HEK293 (cell line): ENCODE data around the gene NDST1.
A peak's percentile ranks its signal among the peaks of the same experiment; 100 is the strongest.

Source experiments
- CTCF ChIA-PET: fragments of 350-600 bp; formaldehyde crosslinking; extraction: SDS; loops from one replicate; lab custom pipeline; 2021; ENCODE audit warnings: antibody characterized with exemption; lab: Yijun Ruan, JAX
- POLR2A ChIA-PET: fragments of 300-600 bp; formaldehyde crosslinking; extraction: SDS; loops from one replicate; lab custom pipeline; 2020; ENCODE audit warnings: antibody characterized with exemption, inconsistent platforms; lab: Yijun Ruan, JAX
- H3K27ac ChIP-seq: fragments of 200-500 bp; sonication (Bioruptor generic); 2 replicates; pipeline ENCODE4 v1.5.1; 2014; ENCODE audit warnings: low read depth, low read length, control low read depth, inconsistent platforms; ENCODE audit errors: extremely low read depth
- H3K36me3 ChIP-seq, 2 experiments: fragments of 200-500 bp in 1 of 2; sonication (Bioruptor generic) in 1 of 2; 1 replicate in 1 of 2; 2 replicates in 1 of 2; pipeline ENCODE4 v1.5.1; 2014 to 2017; ENCODE audit warnings: inconsistent platforms in 2 of 2, low read length in 2 of 2; ENCODE audit not compliant: control insufficient read depth in 2 of 2, insufficient read depth in 1 of 2
- H3K4me1 ChIP-seq: fragments of 200-500 bp; sonication (Bioruptor generic); 2 replicates; pipeline ENCODE4 v1.5.1; 2014; ENCODE audit warnings: mild to moderate bottlenecking, low read length, inconsistent platforms; ENCODE audit not compliant: control insufficient read depth, insufficient read depth
- H3K4me3 ChIP-seq: 2 replicates; pipeline ENCODE4 v1.5.1; 2011; ENCODE audit warnings: low read depth, mild to moderate bottlenecking, control low read depth, low read length, moderate library complexity
- H3K9me3 ChIP-seq: fragments of 200-500 bp; sonication (Bioruptor generic); 2 replicates; pipeline ENCODE4 v1.5.1; 2014; ENCODE audit warnings: low read depth, low read length, inconsistent platforms; ENCODE audit not compliant: control insufficient read depth, insufficient read depth
- EGR2 ChIP-seq: fragments of 450-650 bp; formaldehyde crosslinking; IDR thresholded peaks from 2 replicates; pipeline ENCODE4 v1.5.1; 2016; ENCODE audit warnings: low read depth, missing biosample characterization, missing genetic modification characterization
- FEZF1 ChIP-seq: fragments of 450-650 bp; formaldehyde crosslinking; IDR thresholded peaks from 2 replicates; pipeline ENCODE4 v1.5.1; 2016; ENCODE audit warnings: missing biosample characterization, missing genetic modification characterization
- GFI1B ChIP-seq: fragments of 450-650 bp; formaldehyde crosslinking; IDR thresholded peaks from 2 replicates; pipeline ENCODE4 v1.5.1; 2016; ENCODE audit warnings: missing biosample characterization, missing genetic modification characterization
- MZF1 ChIP-seq: fragments of 450-650 bp; formaldehyde crosslinking; IDR thresholded peaks from 2 replicates; pipeline ENCODE4 v1.5.1; 2017; ENCODE audit warnings: missing biosample characterization, missing genetic modification characterization, borderline replicate concordance
- PRDM2 ChIP-seq: fragments of 450-650 bp; formaldehyde crosslinking; IDR thresholded peaks from 2 replicates; pipeline ENCODE4 v1.5.1; 2016; ENCODE audit warnings: missing biosample characterization, missing genetic modification characterization, borderline replicate concordance
- YY1 ChIP-seq: fragments of 450-650 bp; formaldehyde crosslinking; IDR thresholded peaks from 2 replicates; pipeline ENCODE4 v1.5.1; 2018; ENCODE audit warnings: missing biosample characterization, missing genetic modification characterization
- ZBTB20 ChIP-seq: fragments of 450-650 bp; formaldehyde crosslinking; IDR thresholded peaks from 2 replicates; pipeline ENCODE4 v1.5.1; 2016; ENCODE audit warnings: missing biosample characterization, missing genetic modification characterization
- ZBTB48 ChIP-seq: fragments of 450-650 bp; formaldehyde crosslinking; IDR thresholded peaks from 2 replicates; pipeline ENCODE4 v1.5.1; 2016; ENCODE audit warnings: missing biosample characterization, missing genetic modification characterization
- ZFHX2 ChIP-seq: fragments of 450-650 bp; formaldehyde crosslinking; conservative IDR thresholded peaks from 2 replicates; pipeline ENCODE4 v1.5.1; 2016; ENCODE audit warnings: missing biosample characterization, missing genetic modification characterization
- ZIC2 ChIP-seq: fragments of 450-650 bp; formaldehyde crosslinking; IDR thresholded peaks from 2 replicates; pipeline ENCODE4 v1.5.1; 2016; ENCODE audit warnings: missing biosample characterization, missing genetic modification characterization
- ZNF10 ChIP-seq: fragments of 450-650 bp; formaldehyde crosslinking; IDR thresholded peaks from 2 replicates; pipeline ENCODE4 v1.5.1; 2017; ENCODE audit warnings: missing biosample characterization, missing genetic modification characterization
- ZNF140 ChIP-seq: fragments of 450-650 bp; formaldehyde crosslinking; IDR thresholded peaks from 2 replicates; pipeline ENCODE4 v1.5.1; 2016; ENCODE audit warnings: missing biosample characterization, missing genetic modification characterization
- ZNF146 ChIP-seq: fragments of 450-650 bp; formaldehyde crosslinking; IDR thresholded peaks from 2 replicates; pipeline ENCODE4 v1.5.1; 2016; ENCODE audit warnings: missing biosample characterization, missing genetic modification characterization
- ZNF16 ChIP-seq: fragments of 450-650 bp; formaldehyde crosslinking; IDR thresholded peaks from 2 replicates; pipeline ENCODE4 v1.5.1; 2016; ENCODE audit warnings: low read depth, missing biosample characterization, missing genetic modification characterization
- ZNF248 ChIP-seq: fragments of 450-650 bp; formaldehyde crosslinking; IDR thresholded peaks from 2 replicates; pipeline ENCODE4 v1.5.1; 2017; ENCODE audit warnings: missing biosample characterization, missing genetic modification characterization
- ZNF274 ChIP-seq, 2 experiments: fragments of 200-500 bp in 1 of 2; fragments of 450-650 bp in 1 of 2; sonication (Bioruptor generic) in 1 of 2; formaldehyde crosslinking in 1 of 2; IDR thresholded peaks; 2 replicates each; pipeline versions ENCODE4 v1.5.1 to v1.6.1; 2014 to 2016; ENCODE audit warnings: borderline replicate concordance in 1 of 2, inconsistent platforms in 1 of 2, low read length in 1 of 2, missing biosample characterization in 1 of 2, missing genetic modification characterization in 1 of 2
- ZNF280D ChIP-seq: fragments of 450-650 bp; formaldehyde crosslinking; IDR thresholded peaks from 2 replicates; pipeline ENCODE4 v1.5.1; 2016; ENCODE audit warnings: missing biosample characterization, missing genetic modification characterization
- ZNF362 ChIP-seq: fragments of 450-650 bp; formaldehyde crosslinking; IDR thresholded peaks from 2 replicates; pipeline ENCODE4 v1.5.1; 2016; ENCODE audit warnings: missing biosample characterization, missing genetic modification characterization
- ZNF776 ChIP-seq: fragments of 450-650 bp; formaldehyde crosslinking; IDR thresholded peaks from 2 replicates; pipeline ENCODE4 v1.5.0; 2017; ENCODE audit warnings: missing biosample characterization, missing genetic modification characterization, borderline replicate concordance
- ZSCAN16 ChIP-seq: fragments of 450-650 bp; formaldehyde crosslinking; IDR thresholded peaks from 2 replicates; pipeline ENCODE4 v1.5.1; 2016; ENCODE audit warnings: missing biosample characterization, missing genetic modification characterization
- ZXDB ChIP-seq: fragments of 450-650 bp; formaldehyde crosslinking; IDR thresholded peaks from 2 replicates; pipeline ENCODE4 v1.5.1; 2016; ENCODE audit warnings: missing biosample characterization, missing genetic modification characterization

The NDST1 gene

GRCh38 chr5:150503977-150504620 lies 3.8 kb upstream of the NDST1 start:
- Histone ChIP-seq H3K36me3 (peaks cover 0 to 3% of the 10 kb centered on the region in 2 experiments; a peak in 1 of 3 replicates), H3K4me1 (peaks cover 6% of the 10 kb centered on the region; the same call in 1 of the 2 replicates), H3K27ac (no peak overlapping the region), H3K4me3 (no peak overlapping the region), H3K9me3 (no peaks in the 10 kb centered on the region)
- ChIA-PET CTCF (interaction anchor here (0.6 to 1.2 kb wide), 2 partner anchors 21 to 41 kb away, joined by 3 to 4 read pairs; no protein-coding TSS in a partner anchor), POLR2A (no interaction called here)
- no peak for TF ChIP-seq ZNF146 (tag by site-specific recombination)
- no peak for TF ChIP-seq GFI1B
- no peak for TF ChIP-seq ZBTB20 (tag by site-specific recombination)
- no peak for TF ChIP-seq YY1 (tag by site-specific recombination)

DNA sequence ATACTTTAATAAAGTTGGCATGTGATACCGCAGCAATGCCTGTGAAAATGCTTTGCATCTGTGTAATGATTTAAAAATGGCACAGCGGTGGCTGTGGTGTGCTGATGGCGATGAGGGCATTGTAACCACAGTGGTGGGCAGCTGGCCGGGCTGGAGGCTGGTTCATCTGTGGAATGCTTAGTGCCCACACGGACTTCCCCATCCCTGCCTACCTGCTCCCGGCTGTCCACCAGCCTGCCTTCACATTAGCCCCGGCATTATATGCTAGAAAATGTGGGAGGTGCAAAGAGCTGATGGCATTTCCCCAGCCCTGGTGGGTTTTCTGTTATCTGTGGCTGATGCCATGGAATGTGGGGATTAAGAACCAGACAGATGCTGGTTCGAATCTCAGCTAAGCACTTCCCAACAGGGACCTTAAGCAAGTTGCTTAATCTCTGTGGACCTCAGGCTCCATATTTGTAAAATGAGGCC lies 2.9 kb upstream of the NDST1 start:
- CTCF ChIA-PET: interaction anchor here (0.9 to 1.3 kb wide), 5 partner anchors 9 to 48 kb away, joined by 3 to 4 read pairs (median 4); no protein-coding TSS in a partner anchor
- H3K4me1 ChIP-seq: peaks cover 5% of the 10 kb centered on the region; the same call in 1 of the 2 replicates
- H3K27ac ChIP-seq: no peak overlapping the region
- POLR2A ChIA-PET: interaction anchor here (1.0 kb wide), 1 partner anchor 13 kb away, joined by 3 read pairs; no protein-coding TSS in a partner anchor
- TF ChIP-seq EGR2 (tag by site-specific recombination): peak; percentile 56
- TF ChIP-seq ZFHX2: peak; percentile 21
- TF ChIP-seq ZNF16 (tag by site-specific recombination): no peak
- no peaks in the 10 kb centered on the region for H3K9me3 ChIP-seq
- peaks cover 0 to 3% of the 10 kb centered on the region in 2 experiments; a peak in 1 of 3 replicates for H3K36me3 ChIP-seq
- H3K4me3 ChIP-seq: no peak overlapping the region

DNA sequence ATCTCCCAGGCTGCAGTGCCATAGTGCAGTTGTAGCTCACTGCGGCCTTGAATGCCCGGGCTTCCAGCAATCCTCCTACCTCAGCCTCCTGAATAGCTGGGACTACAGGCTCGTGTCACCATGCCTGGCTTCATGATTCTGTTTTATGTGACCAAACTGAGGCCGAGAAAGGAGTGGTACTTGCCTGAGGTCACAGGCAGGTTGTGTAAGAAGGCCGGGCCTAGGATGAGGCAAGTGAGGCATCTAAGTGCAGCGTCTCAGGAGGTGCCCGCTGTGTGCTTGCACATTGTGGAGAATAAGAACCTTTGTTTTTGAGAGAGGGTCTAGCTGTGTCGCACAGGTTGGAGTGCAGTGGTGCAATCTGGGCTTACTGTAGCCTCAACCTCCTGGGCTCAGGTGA lies 2.1 kb upstream of the NDST1 start:
- H3K4me1 ChIP-seq: peaks cover 7% of the 10 kb centered on the region
- CTCF ChIA-PET: interaction anchor here (0.9 to 1.3 kb wide), 4 partner anchors 8 to 49 kb away, joined by 3 to 4 read pairs (median 4); no protein-coding TSS in a partner anchor
- H3K27ac ChIP-seq: no peak overlapping the region
- H3K9me3 ChIP-seq: no peaks in the 10 kb centered on the region
- TF ChIP-seq ZNF280D (tag by site-specific recombination) (no peak), ZNF140 (tag by site-specific recombination) (no peak), ZBTB48 (tag by site-specific recombination) (no peak), ZNF248 (tag by site-specific recombination) (no peak), ZNF362 (tag by site-specific recombination) (no peak), ZNF274 (IDR thresholded peaks at IDR 0.05; ENCODE audit: low read length) (no peak), ZNF274 (tag by site-specific recombination; IDR thresholded peaks at IDR 0.05; ENCODE audit: borderline replicate concordance) (no peak), ZNF776 (tag by site-specific recombination) (no peak), ZNF10 (tag by site-specific recombination) (no peak), MZF1 (tag by site-specific recombination) (no peak), ZSCAN16 (tag by site-specific recombination) (no peak), FEZF1 (tag by site-specific recombination) (no peak), ZXDB (no peak), PRDM2 (no peak), ZIC2 (tag by site-specific recombination) (no peak)
- TF ChIP-seq, all 188 proteins: peak for 0
- Histone ChIP-seq H3K4me3 (no peak overlapping the region), H3K36me3 (no peaks in the 10 kb centered on the region)
- POLR2A ChIA-PET: interaction anchor here (1.0 kb wide), 1 partner anchor 12 kb away, joined by 3 read pairs; no protein-coding TSS in a partner anchor
